GM21447 (cell line): ENCODE results near the gene BLACAT1.
"Not testable (repeated sequence)": the region's sequence is repeated elsewhere in the genome, so short reads cannot be mapped to it uniquely, and the experiment has no call there.

Source experiments
- ATAC-seq: cut with Tn5 transposase; IDR thresholded peaks from one replicate; pipeline ENCODE4 v1.9.1; 2021; ENCODE audit not compliant: unreplicated experiment

Gene BLACAT1

GRCh38 chr1:205484985-205485967, 29.4 kb upstream of the BLACAT1 start:
- no peak for ATAC-seq

- no peak for ATAC-seq
These were observed 27.5 kb upstream of the BLACAT1 start for GRCh38 chr1:205483372-205483771.

- not testable (repeated sequence) for ATAC-seq
These were observed 26.7 kb upstream of the BLACAT1 start for GRCh38 chr1:205482587-205482986.

- ATAC-seq = no peak
These were observed 25.8 kb upstream of the BLACAT1 start for GRCh38 chr1:205481629-205482151.

GRCh38 chr1:205481218-205481617, 25.4 kb upstream of the BLACAT1 start:
- no peak for ATAC-seq

GRCh38 chr1:205480349-205480985, 24.6 kb upstream of the BLACAT1 start:
- peak; percentile 78 for ATAC-seq

- not testable (repeated sequence) for ATAC-seq
These were observed 23.1 kb upstream of the BLACAT1 start for GRCh38 chr1:205478985-205479384.

GRCh38 chr1:205477759-205478247, 22.0 kb upstream of the BLACAT1 start:
- no peak for ATAC-seq

- ATAC-seq = no peak
These were observed 21.4 kb upstream of the BLACAT1 start for GRCh38 chr1:205477121-205477758.

GRCh38 chr1:205476648-205477047, 20.8 kb upstream of the BLACAT1 start:
- no peak for ATAC-seq

- ATAC-seq = no peak
These were observed 20.0 kb upstream of the BLACAT1 start for GRCh38 chr1:205475855-205476254.

GRCh38 chr1:205474571-205474970, 18.7 kb upstream of the BLACAT1 start:
- no peak for ATAC-seq

GRCh38 chr1:205473966-205474365, 18.1 kb upstream of the BLACAT1 start:
- ATAC-seq = no peak

- ATAC-seq = no peak
These were observed 17.6 kb upstream of the BLACAT1 start for GRCh38 chr1:205473475-205473874.

GRCh38 chr1:205472737-205473441, 17.0 kb upstream of the BLACAT1 start:
- no peak for ATAC-seq

GRCh38 chr1:205470131-205470530, 14.3 kb upstream of the BLACAT1 start:
- no peak for ATAC-seq

- no peak for ATAC-seq
These were observed 10.9 kb upstream of the BLACAT1 start for GRCh38 chr1:205466595-205467220.

- no peak for ATAC-seq
These were observed 9.5 kb upstream of the BLACAT1 start for GRCh38 chr1:205465392-205465791.

- ATAC-seq = no peak
These were observed 3.1 kb upstream of the BLACAT1 start for GRCh38 chr1:205458777-205459566.
